CD4-positive, alpha-beta T cell treated with Interleukin-6 for 4 hours (primary cell): ENCODE measurements around the gene DENND1B.
"Not testable (repeated sequence)": the region's sequence is repeated elsewhere in the genome, so short reads cannot be mapped to it uniquely, and the experiment has no call there.

Experiments
- DNase-seq: peaks from one replicate; pipeline ENCODE4 v3.0.0-alpha.2; 2020; ENCODE audit warnings: mixed read lengths

DENND1B gene

DNA sequence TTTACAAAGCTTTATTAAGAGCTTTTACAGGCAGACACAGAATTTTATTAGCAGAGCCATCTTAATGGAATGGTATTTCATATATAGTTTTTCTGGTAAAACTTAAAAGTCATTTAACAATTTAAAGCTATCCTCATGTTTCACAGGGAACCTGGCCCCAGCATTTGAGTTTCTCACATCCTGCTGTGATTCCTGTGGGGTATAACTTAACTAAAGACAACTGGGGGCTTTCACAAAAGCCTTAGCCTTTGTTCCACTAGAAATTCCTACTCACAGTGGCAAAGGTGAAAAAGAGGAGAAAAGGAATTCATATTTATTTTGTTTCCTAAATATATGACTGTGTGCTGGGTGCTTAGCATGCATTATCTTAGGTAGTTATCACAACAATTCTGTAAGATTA is 233.9 kb downstream of the DENND1B start:
- DNase-seq, result no peak

GRCh38 chr1:197526736-197527371 is 248.4 kb downstream of the DENND1B start:
- no peak for DNase-seq

GRCh38 chr1:197521118-197521739 is 254.1 kb downstream of the DENND1B start:
- DNase-seq, result no peak

DNA sequence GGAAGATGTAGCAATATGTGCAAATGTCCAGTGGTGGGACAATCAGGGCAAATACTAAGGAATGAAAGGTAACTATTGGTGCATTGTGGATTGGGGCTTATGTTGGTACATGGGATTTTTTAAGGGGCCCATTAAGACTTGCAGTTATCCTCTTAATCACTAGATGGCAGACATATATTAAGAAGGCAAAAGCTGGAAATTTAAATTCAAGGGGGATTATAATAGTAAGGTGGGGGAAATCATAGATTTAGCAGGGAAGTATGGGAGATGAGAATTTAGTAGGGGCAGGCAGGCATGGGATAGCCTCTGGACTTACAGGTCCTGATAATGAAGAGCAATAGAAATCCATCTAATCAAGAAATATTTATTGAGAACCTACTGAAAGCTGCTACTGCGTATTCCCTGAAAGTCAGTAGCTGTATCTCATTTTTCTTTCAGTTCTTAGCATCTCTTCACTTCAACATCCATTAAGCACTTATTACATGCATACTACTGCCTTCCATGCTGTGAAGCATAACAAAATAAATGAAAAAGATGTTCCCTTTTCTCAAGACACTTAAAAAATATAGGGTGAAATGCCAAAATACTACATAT is 255.4 kb downstream of the DENND1B start:
- no peak for DNase-seq

GRCh38 chr1:197515421-197515820 is 259.9 kb downstream of the DENND1B start:
- DNase-seq, result no peak

- no peak for DNase-seq
Measured at GRCh38 chr1:197510691-197511378, 264.4 kb downstream of the DENND1B start.

DNA sequence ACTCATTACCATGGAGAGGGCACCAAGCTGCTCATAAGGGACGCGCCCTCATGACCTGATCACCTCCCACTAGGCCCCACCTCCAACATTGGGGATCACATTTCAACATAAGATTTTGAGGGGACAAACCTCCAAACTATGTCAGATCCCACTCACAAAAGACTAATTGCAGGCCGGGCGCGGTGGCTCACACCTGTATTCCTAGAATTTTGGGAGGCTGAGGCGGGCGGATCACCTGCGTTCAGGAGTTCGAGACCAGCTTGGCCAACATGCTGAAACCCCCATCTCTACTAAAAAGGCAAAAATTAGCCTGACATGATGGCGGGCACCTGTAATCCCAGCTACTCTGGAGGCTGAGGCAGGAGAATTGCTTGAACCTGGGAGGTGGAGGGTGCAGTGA is 278.6 kb downstream of the DENND1B start:
- DNase-seq, result no peak

DNA sequence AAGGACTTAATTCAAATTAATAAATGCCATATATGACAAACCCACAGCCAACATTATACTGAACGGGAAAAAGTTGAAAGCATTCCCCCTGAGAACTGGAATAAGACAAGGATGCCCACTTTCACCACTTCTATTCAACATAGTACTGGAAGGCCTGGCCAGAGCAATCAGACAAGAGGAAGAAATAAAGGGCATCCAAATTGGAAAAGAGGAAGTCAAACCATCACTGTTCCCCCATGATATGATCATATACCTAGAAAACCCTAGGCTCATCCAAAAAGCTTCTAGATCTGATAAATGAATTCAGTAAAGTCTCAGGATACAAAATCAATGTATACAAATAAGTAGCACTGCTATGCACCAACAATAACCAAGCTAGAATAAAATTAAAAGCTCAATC is 283.8 kb downstream of the DENND1B start:
- DNase-seq, result not testable (repeated sequence)

DNA sequence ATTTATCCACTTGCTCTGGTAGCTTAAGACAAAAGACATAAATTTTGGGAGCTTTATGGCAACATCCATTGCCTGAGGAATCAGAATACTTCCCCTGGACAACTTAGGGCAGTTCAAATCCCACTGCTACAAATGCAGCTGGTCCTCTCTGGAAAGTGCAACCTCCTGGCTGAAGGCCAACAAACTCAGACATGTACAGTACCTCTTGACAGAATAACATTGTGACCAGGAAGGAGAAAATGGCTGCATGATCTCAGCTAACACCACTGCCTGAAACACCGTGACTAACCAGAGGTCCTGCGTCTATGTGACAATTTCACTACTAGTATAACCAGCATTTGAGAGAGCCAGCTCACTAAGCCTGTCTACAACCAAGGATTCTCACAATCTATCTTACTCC is 288.3 kb downstream of the DENND1B start:
- no peak for DNase-seq

GRCh38 chr1:197485790-197486189 is 289.5 kb downstream of the DENND1B start:
- DNase-seq, result no peak

- peak; percentile 27 for DNase-seq
Measured at GRCh38 chr1:197481101-197481500, 294.2 kb downstream of the DENND1B start.

DNA sequence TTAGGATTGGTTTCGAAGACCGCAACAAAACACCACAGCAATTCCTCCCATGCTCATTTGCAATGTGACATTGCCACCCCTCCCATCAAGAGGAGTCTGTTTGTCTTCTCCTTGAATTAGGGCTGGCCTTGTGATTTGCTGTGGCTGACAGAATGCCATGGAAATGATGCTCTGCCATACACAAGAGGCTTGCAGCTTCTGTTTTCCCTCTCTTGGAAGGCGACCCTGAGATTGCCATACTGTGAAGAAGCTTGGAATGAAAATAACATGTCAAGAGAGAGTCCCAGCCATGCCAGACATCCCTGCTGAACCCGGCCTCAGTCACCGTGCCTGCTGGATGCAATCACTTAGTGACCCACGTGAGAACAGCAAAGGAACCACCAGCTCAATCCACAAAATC is 294.8 kb downstream of the DENND1B start:
- no peak for DNase-seq

- DNase-seq, result no peak
Measured at GRCh38 chr1:197472141-197472540, 303.1 kb downstream of the DENND1B start.

GRCh38 chr1:197471248-197471985 is 303.9 kb downstream of the DENND1B start:
- DNase-seq, result no peak

GRCh38 chr1:197470330-197470729 is 304.9 kb downstream of the DENND1B start:
- no peak for DNase-seq

DNA sequence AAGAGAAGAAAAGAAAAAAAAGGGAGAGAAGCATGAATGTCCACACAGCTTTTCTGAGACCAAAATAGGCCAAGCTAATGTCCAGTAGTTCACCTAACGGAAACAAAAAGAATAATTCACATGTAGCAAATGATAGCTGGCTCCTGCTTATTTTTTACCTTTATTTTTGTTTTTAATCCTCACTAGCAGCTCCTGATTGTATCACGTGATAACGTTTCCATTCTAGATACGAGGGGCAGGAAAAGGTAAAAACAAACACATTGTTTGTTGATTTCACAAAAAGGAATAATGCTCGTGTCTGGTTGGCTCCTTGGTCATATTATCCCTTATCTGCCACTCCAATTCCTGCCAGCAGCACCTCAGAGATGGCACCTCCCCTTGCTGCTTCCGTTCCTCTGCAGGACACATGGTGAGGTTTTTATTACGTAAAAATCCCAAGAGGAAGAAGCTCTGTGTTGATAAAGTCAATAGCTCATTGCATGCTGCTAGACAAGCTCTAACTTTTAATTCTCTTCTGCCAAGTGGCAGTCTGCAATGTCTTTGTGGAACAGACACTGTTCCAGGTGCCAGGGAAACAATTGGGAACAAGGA is 305.6 kb downstream of the DENND1B start:
- DNase-seq, result no peak

- DNase-seq, result no peak
Measured at GRCh38 chr1:197468543-197469175, 306.6 kb downstream of the DENND1B start.

DNA sequence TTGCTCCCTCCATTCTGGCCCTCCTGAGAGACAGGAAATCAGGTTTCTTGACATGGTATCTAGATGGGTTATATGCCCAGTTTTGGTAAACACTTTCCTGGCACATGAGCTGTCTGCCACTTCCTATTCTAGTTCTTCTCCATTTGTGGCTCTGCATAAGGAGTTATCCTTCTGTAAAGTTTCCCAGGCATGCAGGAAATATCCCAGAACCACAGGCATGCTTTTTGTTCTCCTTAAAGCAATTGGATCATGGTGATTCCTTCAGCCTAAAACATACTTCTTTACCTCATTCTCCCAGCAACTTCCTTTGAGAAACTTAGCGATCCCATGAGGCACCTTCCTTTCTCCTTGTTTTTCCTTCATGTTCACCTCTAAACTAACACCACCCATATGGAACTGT is 307.4 kb downstream of the DENND1B start:
- DNase-seq, result no peak

GRCh38 chr1:197466813-197467212 is 308.5 kb downstream of the DENND1B start:
- no peak for DNase-seq

GRCh38 chr1:197465528-197466327 is 309.6 kb downstream of the DENND1B start:
- no peak for DNase-seq

- DNase-seq, result no peak
Measured at GRCh38 chr1:197464044-197464443, 311.2 kb downstream of the DENND1B start.
